ENCODE measurements around the gene OAS1. TPM values are rescaled to one million over a fixed set of nuclear protein-coding genes. Genes with fewer than 3 reads are reported as not detected.
A peak's percentile ranks its signal among the peaks of the same experiment; 100 is the strongest.

OAS1 gene
- total and polyA plus RNA-seq, 9 of the 15 experiments (the other 6 are each of a cell fraction or from before 2014, with no cell fraction given): 0.06 to 0.25 TPM; not detected in 7

GRCh38 chr12:112937741-112938719 is 31.3 kb downstream of the OAS1 start, which contains the start of gene OAS3 (continued):
- TF ChIP-seq ELK3 (CRISPR knock-in tag; IDR thresholded peaks at IDR 0.05) (no peak), MXD1 (CRISPR knock-in tag; IDR thresholded peaks at IDR 0.05; ENCODE audit: borderline replicate concordance, poor library complexity, severe bottlenecking) (no peak), TRIM25 (IDR thresholded peaks at IDR 0.05; ENCODE audit: borderline replicate concordance) (no peak), FOSL1 (tag; conservative IDR thresholded peaks at IDR 0.05) (0 out of 2 replicates have a peak, but pooled peaks have one; percentile 18), RAD21 (CRISPR knock-in tag; conservative IDR thresholded peaks at IDR 0.05 in 1 of 2, IDR thresholded peaks at IDR 0.05 in 1 of 2) (0 out of 4 replicates have a peak, but pooled peaks of 1 of the 2 experiments have one; percentile 3), TFAM (CRISPR knock-in tag; conservative IDR thresholded peaks at IDR 0.05) (no peak), MAX (CRISPR knock-in tag; IDR thresholded peaks at IDR 0.05) (peak; percentile 45; the same call in 1 of the 2 replicates), SPI1 (IDR thresholded peaks at IDR 0.05; ENCODE audit: borderline replicate concordance, low read depth, low read length) (peak; percentile 58; the same call in 1 of the 2 replicates), JUND (IDR thresholded peaks at IDR 0.05; ENCODE audit: borderline replicate concordance, low read depth, low read length) (no peak), JUND (tag; IDR thresholded peaks at IDR 0.05; ENCODE audit: borderline replicate concordance, low read depth, low read length) (no peak), BRF2 (IDR thresholded peaks at IDR 0.05; ENCODE audit: borderline replicate concordance, insufficient read depth, insufficient read length) (no peak), SMARCA4 (IDR thresholded peaks at IDR 0.05) (no peak), MYC (IDR thresholded peaks at IDR 0.05; ENCODE audit: low read depth, low read length) (peak; percentile 66; the same call in 1 of the 2 replicates), MYC (CRISPR knock-in tag; IDR thresholded peaks at IDR 0.05; ENCODE audit: borderline replicate concordance, low read depth) (no peak), E2F3 (CRISPR knock-in tag; IDR thresholded peaks at IDR 0.05) (peak; percentile 81), GTF2E2 (tag; IDR thresholded peaks at IDR 0.05) (no peak)
